Inferior parietal cortex (tissue), 1 donor: ENCODE results near the gene FAM216A.
"Not testable (repeated sequence)": the region's sequence is repeated elsewhere in the genome, so short reads cannot be mapped to it uniquely, and the experiment has no call there.

Experiments
- DNase-seq: peaks from one replicate; pipeline ENCODE4 v3.0.0-alpha.2; 2016; ENCODE audit errors: extremely low spot score

Gene FAM216A

GRCh38 chr12:110501399-110501751 lies 32.7 kb downstream of the FAM216A start:
- no peak for DNase-seq

DNA sequence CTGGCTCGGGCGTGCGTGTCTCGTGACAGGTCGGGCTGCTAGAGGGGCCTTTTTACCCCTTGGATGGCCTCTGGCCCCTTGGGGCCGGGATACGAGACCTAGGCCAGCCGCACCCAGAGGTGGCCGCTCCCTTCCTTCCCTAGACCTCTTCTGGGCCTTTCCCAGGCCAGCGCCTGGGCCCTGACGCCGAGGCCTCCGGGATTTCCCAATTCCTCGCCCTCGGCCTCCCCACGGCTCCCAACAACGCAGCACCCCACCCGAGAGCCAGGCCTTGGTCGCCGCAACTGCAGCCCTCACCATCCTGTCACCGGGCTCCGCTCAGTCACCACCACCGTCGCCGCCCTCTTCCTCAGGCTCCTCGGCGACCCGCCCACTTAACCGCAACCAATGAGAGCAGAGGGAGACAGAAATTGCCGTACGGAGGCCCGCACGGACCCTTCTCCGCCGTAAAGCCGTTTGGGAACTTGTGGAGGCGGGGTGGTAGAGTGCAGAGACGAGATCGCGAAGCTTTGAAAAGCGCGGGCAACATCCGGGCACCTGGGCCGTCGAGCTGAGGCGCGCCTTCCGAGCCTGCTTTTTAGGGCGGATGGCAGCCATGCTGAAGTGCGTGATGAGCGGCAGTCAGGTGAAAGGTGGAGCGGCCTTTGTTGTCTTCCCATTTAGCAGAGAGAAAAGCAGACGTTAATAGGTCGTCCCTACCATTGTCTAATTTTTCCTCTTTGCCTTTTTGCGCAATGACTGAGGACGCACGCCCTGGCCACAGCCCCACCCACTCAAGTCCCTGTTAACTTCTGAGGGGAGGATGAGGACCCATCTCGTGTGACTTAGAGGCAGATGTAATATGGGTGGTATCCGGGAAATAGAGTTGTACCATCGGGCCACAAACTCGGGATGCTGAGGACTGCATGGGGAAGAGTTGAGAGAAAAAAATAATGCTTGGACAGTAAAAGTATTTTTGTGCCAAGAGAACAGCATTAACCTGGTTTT lies 33.4 kb downstream of the FAM216A start, which contains the start of the genes RAD9B and VPS29:
TSS of gene RAD9B (plus strand) at position 580 of the 987 bp plus-strand sequence. CDS start at position 587, 7 bp downstream.
TSS of gene VPS29 (minus strand) at position 360 of the 987 bp plus-strand sequence. CDS start at position 300, 60 bp downstream.
- DNase-seq: peak; percentile 99

GRCh38 chr12:110503432-110503831 lies 34.8 kb downstream of the FAM216A start:
- DNase-seq: no peak

GRCh38 chr12:110505332-110505731 lies 36.7 kb downstream of the FAM216A start:
- DNase-seq: no peak

GRCh38 chr12:110508071-110508586 lies 39.5 kb downstream of the FAM216A start:
- no peak for DNase-seq

- DNase-seq: no peak
Observed at GRCh38 chr12:110513842-110514241, 45.2 kb downstream of the FAM216A start.

GRCh38 chr12:110514363-110514762 lies 45.7 kb downstream of the FAM216A start:
- no peak for DNase-seq

DNA sequence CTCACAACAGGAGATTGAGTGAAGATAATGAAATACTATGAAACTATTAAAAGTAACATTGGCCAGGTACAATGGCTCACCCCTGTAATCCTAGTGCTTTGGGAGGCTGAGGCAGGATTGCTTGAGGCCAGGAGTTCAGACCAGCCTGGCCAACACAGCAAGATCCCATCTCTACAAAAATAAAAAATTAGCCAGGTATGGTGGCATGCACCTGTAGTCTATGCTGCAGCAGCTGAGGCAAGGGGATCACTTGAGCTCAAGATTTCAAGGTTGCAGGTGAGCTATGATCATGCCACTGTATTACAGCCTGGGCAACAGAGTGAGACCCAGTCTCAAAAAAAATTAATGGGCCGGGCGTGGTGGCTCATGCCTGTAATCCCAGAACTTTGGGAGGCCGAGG lies 48.4 kb downstream of the FAM216A start:
- no peak for DNase-seq

DNA sequence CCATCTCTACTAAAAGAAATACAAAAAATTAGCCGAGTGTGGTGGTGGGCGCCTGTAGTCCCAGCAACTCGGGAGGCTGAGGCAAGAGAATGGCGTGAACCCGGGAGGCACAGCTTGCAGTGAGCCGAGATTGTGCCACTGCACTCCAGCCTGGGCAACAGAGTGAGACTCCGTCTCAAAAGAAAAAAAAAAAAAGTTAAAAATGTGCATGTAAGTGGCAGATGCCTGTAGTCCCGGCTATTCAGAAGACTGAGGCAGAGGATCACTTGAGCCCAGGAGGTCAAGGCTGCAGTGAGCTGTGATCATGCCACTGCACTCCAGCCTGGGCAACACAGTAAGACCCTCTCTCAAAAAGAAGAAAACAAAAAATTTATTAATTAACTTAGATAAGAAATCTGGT lies 49.4 kb downstream of the FAM216A start:
- DNase-seq: not testable (repeated sequence)

DNA sequence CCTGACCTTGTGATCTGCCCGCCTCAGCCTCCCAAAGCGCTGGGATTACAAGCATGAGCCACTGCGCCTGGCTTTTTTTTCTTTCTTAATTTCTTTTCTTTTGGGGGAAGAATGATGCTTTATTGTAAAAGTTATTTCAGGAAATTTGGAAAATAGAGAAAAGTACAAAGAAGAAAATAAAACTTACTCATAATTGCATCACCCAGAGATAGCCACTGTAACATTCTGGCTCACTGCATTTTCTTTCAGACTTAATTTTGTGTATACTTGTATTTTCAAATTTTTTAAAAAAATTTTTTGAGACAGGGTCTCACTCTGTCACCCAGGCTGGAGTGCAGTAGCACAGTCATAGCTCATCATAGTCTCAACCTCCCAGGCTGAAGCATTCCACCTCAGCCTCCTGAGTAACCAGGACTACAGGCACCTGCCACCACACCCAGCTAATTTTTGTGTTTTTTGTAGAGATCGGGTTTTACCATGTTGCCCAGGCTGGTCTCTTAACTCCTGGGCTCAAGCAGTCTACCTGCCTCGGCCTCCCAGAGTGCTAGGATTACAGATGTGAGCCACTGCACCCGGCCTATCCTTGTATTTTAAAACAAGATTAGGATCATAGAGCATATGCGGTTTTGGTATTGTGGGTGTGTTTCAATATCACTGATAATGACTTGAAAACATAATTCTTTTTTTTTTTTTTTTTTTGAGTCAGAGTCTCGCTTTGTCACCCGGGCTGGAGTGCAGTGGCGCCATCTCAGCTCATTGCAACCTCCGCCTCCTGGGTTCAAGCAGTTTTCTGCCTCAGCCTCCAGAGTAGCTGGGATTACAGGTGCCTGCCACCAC lies 52.4 kb downstream of the FAM216A start:
- DNase-seq: not testable (repeated sequence)

- no peak for DNase-seq
Observed at GRCh38 chr12:110528277-110528839, 59.7 kb downstream of the FAM216A start.

DNA sequence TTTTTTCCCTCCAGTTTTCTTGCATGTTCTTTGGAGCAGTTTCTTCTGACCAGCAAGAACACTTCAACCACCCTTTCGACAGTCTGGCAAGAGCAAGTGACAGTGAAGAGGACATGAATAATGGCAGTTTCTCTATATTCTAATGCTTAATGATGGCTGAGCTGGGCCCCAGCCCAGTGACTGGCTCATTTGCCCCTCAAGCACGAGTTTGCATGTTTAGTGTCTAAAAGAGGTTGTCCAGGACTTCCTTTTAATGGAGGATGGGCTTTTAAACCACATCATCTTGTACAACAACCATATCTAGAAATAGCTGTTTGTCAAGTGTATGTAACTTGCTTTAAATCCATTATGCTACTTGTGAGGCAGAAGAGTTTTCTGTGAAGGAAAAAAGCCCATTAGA lies 61.9 kb downstream of the FAM216A start:
- no peak for DNase-seq

GRCh38 chr12:110531741-110532333 lies 63.2 kb downstream of the FAM216A start:
- no peak for DNase-seq

- DNase-seq: no peak
Observed at GRCh38 chr12:110532644-110533043, 64.0 kb downstream of the FAM216A start.

DNA sequence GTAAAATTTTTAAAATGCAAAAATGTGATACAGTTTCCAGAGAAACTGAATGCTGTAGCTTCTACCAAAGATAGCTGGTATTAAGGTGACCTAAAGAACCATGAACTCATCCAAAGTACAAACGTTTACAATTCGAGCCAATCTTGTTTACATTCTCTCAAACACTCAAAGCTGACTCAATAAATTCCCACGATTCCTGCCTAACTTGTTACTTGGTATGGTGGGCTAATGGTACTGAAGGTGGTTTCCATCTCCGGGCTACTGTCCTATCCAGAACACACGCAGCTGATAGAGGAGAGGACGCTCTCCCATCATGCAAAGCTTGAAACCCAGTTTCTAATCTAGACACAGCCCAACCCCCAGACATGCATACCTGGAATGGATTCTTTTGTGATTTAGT lies 65.0 kb downstream of the FAM216A start:
- DNase-seq: no peak

DNA sequence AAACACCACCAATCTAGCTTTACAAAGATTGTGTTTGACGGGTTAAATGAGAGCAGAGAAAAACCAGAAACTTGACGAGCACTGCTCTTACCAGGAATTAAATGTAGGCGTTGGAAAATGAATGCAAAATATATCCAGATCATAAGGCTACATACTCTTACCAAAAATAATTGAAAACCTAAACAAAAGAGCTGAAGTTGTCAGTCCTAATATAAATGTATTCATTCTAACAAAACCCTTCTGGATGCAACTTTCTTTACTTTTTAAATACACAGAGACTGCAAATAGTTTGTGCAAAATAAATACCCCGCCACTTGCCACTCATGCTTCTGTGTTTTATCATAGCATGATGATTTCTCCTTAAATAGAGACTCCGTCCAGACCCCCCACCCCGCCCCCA lies 66.2 kb downstream of the FAM216A start:
- no peak for DNase-seq

- DNase-seq: no peak
Observed at GRCh38 chr12:110536834-110537604, 68.4 kb downstream of the FAM216A start.

GRCh38 chr12:110537605-110538409 lies 69.2 kb downstream of the FAM216A start:
- no peak for DNase-seq

- no peak for DNase-seq
Observed at GRCh38 chr12:110538869-110539622, 70.4 kb downstream of the FAM216A start.
